Endothelial cell of umbilical vein (primary cell): ENCODE data around the gene IPO5.

Experiments
- EZH2 ChIP-seq: IDR thresholded peaks from 2 replicates; pipeline ENCODE4 v1.6.1; 2012; ENCODE audit warnings: borderline replicate concordance, low read depth, mild to moderate bottlenecking, moderate library complexity, low read length, inconsistent platforms; ENCODE audit not compliant: severe bottlenecking
- POLR2AphosphoS5 ChIP-seq: IDR thresholded peaks from 2 replicates; pipeline ENCODE4 v1.6.1; 2012; ENCODE audit warnings: low read depth, mild to moderate bottlenecking, control low read depth, low read length, moderate library complexity; ENCODE audit not compliant: insufficient read depth
- TF ChIP-seq, protein P1 (sequence below), 2 donors: IDR thresholded peaks; 1 replicate in 1 of 2; 2 replicates in 1 of 2; pipeline ENCODE4 v1.5.1; 2011; ENCODE audit warnings: low read length in 2 of 2, mild to moderate bottlenecking in 2 of 2, moderate library complexity in 2 of 2, control low read depth in 1 of 2, inconsistent platforms in 1 of 2, low read depth in 1 of 2; ENCODE audit not compliant: insufficient read depth in 1 of 2; ENCODE audit errors: extremely low read depth in 1 of 2

- TF ChIP-seq POLR2AphosphoS5 (no peak), EZH2 (no peak)
- TF ChIP-seq, protein P1, sequence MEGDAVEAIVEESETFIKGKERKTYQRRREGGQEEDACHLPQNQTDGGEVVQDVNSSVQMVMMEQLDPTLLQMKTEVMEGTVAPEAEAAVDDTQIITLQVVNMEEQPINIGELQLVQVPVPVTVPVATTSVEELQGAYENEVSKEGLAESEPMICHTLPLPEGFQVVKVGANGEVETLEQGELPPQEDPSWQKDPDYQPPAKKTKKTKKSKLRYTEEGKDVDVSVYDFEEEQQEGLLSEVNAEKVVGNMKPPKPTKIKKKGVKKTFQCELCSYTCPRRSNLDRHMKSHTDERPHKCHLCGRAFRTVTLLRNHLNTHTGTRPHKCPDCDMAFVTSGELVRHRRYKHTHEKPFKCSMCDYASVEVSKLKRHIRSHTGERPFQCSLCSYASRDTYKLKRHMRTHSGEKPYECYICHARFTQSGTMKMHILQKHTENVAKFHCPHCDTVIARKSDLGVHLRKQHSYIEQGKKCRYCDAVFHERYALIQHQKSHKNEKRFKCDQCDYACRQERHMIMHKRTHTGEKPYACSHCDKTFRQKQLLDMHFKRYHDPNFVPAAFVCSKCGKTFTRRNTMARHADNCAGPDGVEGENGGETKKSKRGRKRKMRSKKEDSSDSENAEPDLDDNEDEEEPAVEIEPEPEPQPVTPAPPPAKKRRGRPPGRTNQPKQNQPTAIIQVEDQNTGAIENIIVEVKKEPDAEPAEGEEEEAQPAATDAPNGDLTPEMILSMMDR (IDR thresholded peaks at IDR 0.05; ENCODE audit: extremely low read depth in 1 of 2, insufficient read depth in 1 of 2, low read depth in 1 of 2, low read length in 2 of 2) = no peak
Observed at GRCh38 chr13:98039964-98040363, 86.5 kb downstream of the IPO5 start.
